ENCODE measurements around the gene MLPH. TPM values are rescaled to one million over a fixed set of nuclear protein-coding genes. Genes with fewer than 3 reads are reported as not detected.

Gene MLPH
- total and polyA plus RNA-seq, 7 experiments from 2014 or later: not detected

GRCh38 chr2:237474442-237474911, 12.6 kb upstream of the MLPH start:
- DNase-seq (no peak), ATAC-seq (no peak)
- Mint-ChIP-seq H3K9me3 (no peaks in the 10 kb centered on the region), H3K27ac (peak overlapping the region; percentile 81 to 92 (median 87)), H3K4me1 (peaks cover 7 to 22% (median 16%) of the 10 kb centered on the region in 7 donors), H3K27me3 (peaks cover 11 to 28% (median 15%) of the 10 kb centered on the region in 5 donors), H3K36me3 (no peaks in the 10 kb centered on the region), H3K4me3 (peak overlapping the region; percentile 83 to 92 (median 87))
- peaks cover 5 to 11% of the 10 kb centered on the region in 2 donors for H3K4me1 ChIP-seq (ENCODE audit: control insufficient read depth in 2 of 2, insufficient read depth in 2 of 2, low read length in 2 of 2)
- no peaks in the 10 kb centered on the region for H3K36me3 ChIP-seq (ENCODE audit: control insufficient read depth in 2 of 3, insufficient read depth in 3 of 3, low read length in 3 of 3)
- no peaks in the 10 kb centered on the region for H3K27me3 ChIP-seq (ENCODE audit: control insufficient read depth in 2 of 2, insufficient read depth in 2 of 2, low read length in 2 of 2)
- CTCF ChIA-PET: interaction anchor here (1.0 to 5.8 kb wide), 5 partner anchors 33 to 279 kb away, joined by 4 to 147 read pairs (median 8); no protein-coding TSS in a partner anchor
- no peaks in the 10 kb centered on the region for H3K9me3 ChIP-seq (ENCODE audit: control insufficient read depth in 2 of 3, low read length in 3 of 3)
- intact Hi-C loops (cut with micrococcal nuclease): loop anchor here (2.0 kb wide), 3 partner anchors 40 to 390 kb away; partner anchors contain the start of gene COPS8 (in 1 of the 2)
- H3K27ac ChIP-seq (ENCODE audit: low read depth, low read length): peak overlapping the region; percentile 77
- POLR2A ChIA-PET: interaction anchor here (1.0 to 3.3 kb wide), 3 partner anchors 42 to 53 kb away, joined by 5 to 35 read pairs (median 26); no protein-coding TSS in a partner anchor
- peak overlapping the region; percentile 71 for H3K4me3 ChIP-seq (ENCODE audit: low read length)

DNA sequence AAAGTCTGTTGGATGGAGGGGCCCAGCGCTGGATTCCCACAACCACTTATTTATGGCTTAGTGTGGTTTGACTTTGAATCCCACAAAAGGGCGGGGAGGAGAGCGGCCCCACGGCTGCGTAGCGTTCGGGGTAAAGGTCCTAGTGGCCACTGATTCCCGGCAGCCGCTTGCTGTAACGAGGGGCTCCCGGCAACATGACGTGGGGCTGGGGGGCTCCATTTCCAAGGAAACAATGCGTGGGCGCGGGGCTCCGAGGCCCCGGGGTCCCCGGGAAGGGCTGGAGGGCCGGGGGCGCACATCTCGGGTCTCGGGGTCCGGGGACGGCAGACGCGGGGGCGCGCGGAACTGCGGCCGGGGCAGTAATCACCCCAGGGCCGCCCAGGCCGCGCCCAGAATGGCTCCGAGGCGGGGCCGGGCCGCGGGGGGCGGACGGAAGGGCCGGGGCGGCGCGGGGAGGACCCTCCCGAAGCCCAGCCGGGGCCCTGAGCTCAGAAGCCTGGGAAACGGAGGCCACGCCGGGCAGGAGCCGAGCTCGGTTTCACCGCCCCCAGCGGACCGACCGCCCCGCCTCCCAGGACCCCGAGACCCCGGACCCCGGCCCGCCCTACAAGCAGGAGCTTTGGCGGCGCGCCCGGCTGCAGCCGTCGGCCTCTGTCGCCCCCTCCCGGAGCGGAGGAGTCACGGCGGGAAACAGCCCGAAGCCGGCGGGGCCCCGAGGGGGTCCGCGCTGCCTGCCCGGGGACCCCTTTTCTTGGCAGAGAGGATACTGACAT, 11.9 kb upstream of the MLPH start:
- no peaks in the 10 kb centered on the region for H3K36me3 ChIP-seq (ENCODE audit: control insufficient read depth in 2 of 3, insufficient read depth in 3 of 3, low read length in 3 of 3)
- Mint-ChIP-seq H3K36me3 (no peaks in the 10 kb centered on the region), H3K27ac (peak overlapping the region; percentile 81 to 92 (median 87)), H3K4me1 (peaks cover 7 to 22% (median 16%) of the 10 kb centered on the region in 7 donors), H3K9me3 (no peaks in the 10 kb centered on the region), H3K27me3 (peaks cover 11 to 29% (median 15%) of the 10 kb centered on the region in 5 donors), H3K4me3 (peak overlapping the region; percentile 84 to 92 (median 87))
- H3K27ac ChIP-seq (ENCODE audit: low read depth, low read length): peak overlapping the region; percentile 77
- H3K4me1 ChIP-seq (ENCODE audit: control insufficient read depth in 2 of 2, insufficient read depth in 2 of 2, low read length in 2 of 2): peaks cover 5 to 11% of the 10 kb centered on the region in 2 donors
- no peaks in the 10 kb centered on the region for H3K27me3 ChIP-seq (ENCODE audit: control insufficient read depth in 2 of 2, insufficient read depth in 2 of 2, low read length in 2 of 2)
- peak; percentile 48 to 85 (median 75) for DNase-seq
- ATAC-seq: peak; percentile 89
- H3K9me3 ChIP-seq (ENCODE audit: control insufficient read depth in 2 of 3, low read length in 3 of 3): no peaks in the 10 kb centered on the region
- CTCF ChIA-PET: interaction anchor here (0.5 to 5.8 kb wide), 14 partner anchors 15 to 321 kb away, joined by 3 to 147 read pairs (median 4); no protein-coding TSS in a partner anchor
- POLR2A ChIA-PET: interaction anchor here (0.5 to 3.3 kb wide), 7 partner anchors 42 to 389 kb away, joined by 3 to 35 read pairs (median 5); no protein-coding TSS in a partner anchor
- H3K4me3 ChIP-seq (ENCODE audit: low read length): peak overlapping the region; percentile 71
- intact Hi-C loops (cut with micrococcal nuclease): loop anchor here (1.0 to 2.0 kb wide), 7 partner anchors 40 to 390 kb away; partner anchors contain the start of gene COPS8 (in 2 of the 2)

DNA sequence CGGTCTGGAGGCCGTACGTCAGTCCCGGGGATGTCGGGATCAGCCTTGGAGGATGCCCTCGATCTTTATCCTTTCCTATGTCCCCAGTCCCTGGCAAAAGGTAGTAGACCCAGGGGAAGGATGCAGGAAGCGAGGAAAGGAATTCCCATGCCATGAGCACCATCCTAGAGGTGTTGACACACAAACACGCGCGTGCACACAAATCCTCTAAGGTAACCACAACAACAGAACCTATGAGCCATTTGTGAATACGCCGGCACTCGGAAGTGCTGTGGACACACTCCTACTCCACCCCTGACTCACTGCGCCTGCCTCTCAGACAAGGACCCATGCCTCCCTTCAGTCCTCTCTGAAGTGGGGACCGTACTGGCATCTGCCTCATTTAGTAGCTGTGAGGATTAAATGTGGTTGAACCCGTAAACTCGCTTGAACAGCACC, 11.3 kb upstream of the MLPH start:
- intact Hi-C loops (cut with micrococcal nuclease): loop anchor here (1.0 to 2.0 kb wide), 7 partner anchors 41 to 391 kb away; partner anchors contain the start of gene COPS8 (in 2 of the 2)
- DNase-seq (peak in 2 of 9 donors; percentile 16 to 39), ATAC-seq (peak; percentile 40)
- H3K27ac ChIP-seq (ENCODE audit: low read depth, low read length): peak overlapping the region; percentile 77
- Mint-ChIP-seq H3K4me3 (peak overlapping the region; percentile 44 to 86 (median 81)), H3K4me1 (peaks cover 7 to 22% (median 16%) of the 10 kb centered on the region in 7 donors), H3K27me3 (peaks cover 11 to 33% (median 16%) of the 10 kb centered on the region in 5 donors), H3K36me3 (no peaks in the 10 kb centered on the region), H3K27ac (peak overlapping the region in 8 of 9 donors; percentile 36 to 82 (median 62)), H3K9me3 (no peaks in the 10 kb centered on the region)
- H3K4me1 ChIP-seq (ENCODE audit: control insufficient read depth in 2 of 2, insufficient read depth in 2 of 2, low read length in 2 of 2): peaks cover 5 to 11% of the 10 kb centered on the region in 2 donors
- H3K36me3 ChIP-seq (ENCODE audit: control insufficient read depth in 2 of 3, insufficient read depth in 3 of 3, low read length in 3 of 3): no peaks in the 10 kb centered on the region
- POLR2A ChIA-PET: interaction anchor here (0.9 to 3.3 kb wide), 5 partner anchors 43 to 218 kb away, joined by 3 to 35 read pairs (median 9); no protein-coding TSS in a partner anchor
- no peaks in the 10 kb centered on the region for H3K27me3 ChIP-seq (ENCODE audit: control insufficient read depth in 2 of 2, insufficient read depth in 2 of 2, low read length in 2 of 2)
- no peaks in the 10 kb centered on the region for H3K9me3 ChIP-seq (ENCODE audit: control insufficient read depth in 2 of 3, low read length in 3 of 3)
- CTCF ChIA-PET: interaction anchor here (0.8 to 5.8 kb wide), 14 partner anchors 16 to 321 kb away, joined by 3 to 147 read pairs (median 4); no protein-coding TSS in a partner anchor
- peak overlapping the region; percentile 71 for H3K4me3 ChIP-seq (ENCODE audit: low read length)

DNA sequence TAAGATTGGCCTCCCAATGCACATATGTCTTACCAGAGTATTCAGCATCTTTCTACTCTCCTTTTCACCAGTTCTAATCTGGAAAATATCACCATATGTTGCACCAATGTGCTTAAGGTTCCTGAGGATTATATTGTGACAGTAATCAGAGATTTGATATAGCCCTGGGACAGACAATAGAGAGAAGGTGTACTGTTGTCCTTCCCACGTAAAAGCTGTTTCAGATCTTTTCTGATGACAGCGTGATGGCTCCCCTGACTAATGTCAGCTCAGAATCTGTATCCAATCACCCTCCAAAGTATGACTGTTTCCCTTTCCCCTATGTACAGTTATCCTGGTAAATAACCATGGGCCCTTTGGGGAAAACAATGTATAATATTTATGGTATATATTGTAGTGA, 9.0 kb upstream of the MLPH start:
- no peaks in the 10 kb centered on the region for H3K27me3 ChIP-seq (ENCODE audit: control insufficient read depth in 2 of 2, insufficient read depth in 2 of 2, low read length in 2 of 2)
- DNase-seq (no peak), ATAC-seq (no peak)
- H3K9me3 ChIP-seq (ENCODE audit: control insufficient read depth in 2 of 3, low read length in 3 of 3): no peaks in the 10 kb centered on the region
- Mint-ChIP-seq H3K27me3 (peaks cover 15 to 40% (median 20%) of the 10 kb centered on the region in 5 donors), H3K36me3 (no peaks in the 10 kb centered on the region), H3K4me1 (peaks cover 7 to 19% (median 9%) of the 10 kb centered on the region in 7 donors), H3K4me3 (peak overlapping the region in 2 of 10 donors; percentile 1 to 4), H3K27ac (no peak overlapping the region), H3K9me3 (no peaks in the 10 kb centered on the region)
- no peak overlapping the region for H3K4me3 ChIP-seq (ENCODE audit: low read length)
- H3K36me3 ChIP-seq (ENCODE audit: control insufficient read depth in 2 of 3, insufficient read depth in 3 of 3, low read length in 3 of 3): no peaks in the 10 kb centered on the region
- intact Hi-C loops (cut with micrococcal nuclease): no loop called here
- no peak overlapping the region for H3K27ac ChIP-seq (ENCODE audit: low read depth, low read length)
- POLR2A ChIA-PET: no interaction called here
- H3K4me1 ChIP-seq (ENCODE audit: control insufficient read depth in 2 of 2, insufficient read depth in 2 of 2, low read length in 2 of 2): peaks cover 5 to 11% of the 10 kb centered on the region in 2 donors
- CTCF ChIA-PET: interaction anchor here (1.7 to 5.8 kb wide), 2 partner anchors 58 to 324 kb away, joined by 7 to 147 read pairs; no protein-coding TSS in a partner anchor

DNA sequence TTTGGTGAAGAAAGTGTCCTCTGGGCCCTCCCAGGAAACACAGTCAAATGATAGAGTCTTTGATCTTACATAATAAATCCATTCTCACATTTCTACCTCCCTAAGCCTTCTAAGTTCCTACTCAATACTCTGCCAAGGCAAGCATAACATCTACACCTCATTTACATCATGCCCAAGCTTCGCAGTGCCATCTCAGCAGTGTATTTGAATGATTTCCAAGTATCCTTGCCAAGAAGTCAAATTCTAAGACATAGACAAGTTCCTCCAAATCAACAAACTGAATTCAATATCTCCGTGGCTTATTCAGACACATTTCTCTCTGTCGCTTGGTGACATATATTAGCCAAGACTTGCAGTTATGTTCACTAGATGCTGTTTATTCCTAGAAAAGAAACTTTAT, 8.1 kb upstream of the MLPH start:
- Histone ChIP-seq H3K27ac (ENCODE audit: low read depth, low read length) (no peak overlapping the region), H3K27me3 (ENCODE audit: control insufficient read depth in 2 of 2, insufficient read depth in 2 of 2, low read length in 2 of 2) (no peaks in the 10 kb centered on the region), H3K36me3 (ENCODE audit: control insufficient read depth in 2 of 3, insufficient read depth in 3 of 3, low read length in 3 of 3) (no peaks in the 10 kb centered on the region), H3K9me3 (ENCODE audit: control insufficient read depth in 2 of 3, low read length in 3 of 3) (no peaks in the 10 kb centered on the region), H3K4me3 (ENCODE audit: low read length) (no peak overlapping the region), H3K4me1 (ENCODE audit: control insufficient read depth in 2 of 2, insufficient read depth in 2 of 2, low read length in 2 of 2) (peaks cover 5 to 11% of the 10 kb centered on the region in 2 donors)
- ChIA-PET POLR2A (no interaction called here), CTCF (interaction anchor here (1.2 to 1.7 kb wide), 2 partner anchors 58 to 325 kb away, joined by 4 to 7 read pairs; no protein-coding TSS in a partner anchor)
- ATAC-seq (no peak), DNase-seq (peak in 1 of 9 donors; percentile 7)
- peak overlapping the region in 2 of 9 donors; percentile 3 to 7 for H3K27ac Mint-ChIP-seq
- H3K9me3 Mint-ChIP-seq: no peaks in the 10 kb centered on the region
- H3K36me3 Mint-ChIP-seq: no peaks in the 10 kb centered on the region
- peaks cover 7 to 15% (median 9%) of the 10 kb centered on the region in 7 donors for H3K4me1 Mint-ChIP-seq
- peaks cover 17 to 43% (median 20%) of the 10 kb centered on the region in 5 donors for H3K27me3 Mint-ChIP-seq
- intact Hi-C loops (cut with micrococcal nuclease): no loop called here
- no peak overlapping the region for H3K4me3 Mint-ChIP-seq

- peaks cover 6 to 12% (median 7%) of the 10 kb centered on the region in 7 donors for H3K4me1 Mint-ChIP-seq
- intact Hi-C loops (cut with micrococcal nuclease): no loop called here
- H3K36me3 Mint-ChIP-seq: no peaks in the 10 kb centered on the region
Measured at GRCh38 chr2:237479747-237480146, 7.3 kb upstream of the MLPH start.

More at GRCh38 chr2:237479747-237480146, 7.3 kb upstream of the MLPH start:
- H3K36me3 ChIP-seq (ENCODE audit: control insufficient read depth in 2 of 3, insufficient read depth in 3 of 3, low read length in 3 of 3): no peaks in the 10 kb centered on the region
- Mint-ChIP-seq H3K27ac (no peak overlapping the region), H3K9me3 (no peaks in the 10 kb centered on the region), H3K4me3 (no peak overlapping the region), H3K27me3 (peaks cover 20 to 51% (median 26%) of the 10 kb centered on the region in 5 donors)
- ATAC-seq: no peak
- DNase-seq: no peak
- no peak overlapping the region for H3K27ac ChIP-seq (ENCODE audit: low read depth, low read length)
- no peaks in the 10 kb centered on the region for H3K9me3 ChIP-seq (ENCODE audit: control insufficient read depth in 2 of 3, low read length in 3 of 3)
- CTCF ChIA-PET: interaction anchor here (1.2 kb wide), 1 partner anchor 59 kb away, joined by 4 read pairs; no protein-coding TSS in a partner anchor
- POLR2A ChIA-PET: no interaction called here
- no peak overlapping the region for H3K4me3 ChIP-seq (ENCODE audit: low read length)
- H3K4me1 ChIP-seq (ENCODE audit: control insufficient read depth in 2 of 2, insufficient read depth in 2 of 2, low read length in 2 of 2): peaks cover 5 to 6% of the 10 kb centered on the region in 2 donors
- no peaks in the 10 kb centered on the region for H3K27me3 ChIP-seq (ENCODE audit: control insufficient read depth in 2 of 2, insufficient read depth in 2 of 2, low read length in 2 of 2)
